GM18873 (cell line): ENCODE data around the gene TAF1C.
"Not testable (repeated sequence)": the region's sequence is repeated elsewhere in the genome, so short reads cannot be mapped to it uniquely, and the experiment has no call there.

ENCODE experiments used
- ATAC-seq: cut with Tn5 transposase; IDR thresholded peaks from one replicate; pipeline ENCODE4 v1.9.1; 2021; ENCODE audit warnings: mild to moderate bottlenecking, moderate library complexity, moderate number of reproducible peaks; ENCODE audit not compliant: unreplicated experiment, low FRiP score

TAF1C gene

DNA sequence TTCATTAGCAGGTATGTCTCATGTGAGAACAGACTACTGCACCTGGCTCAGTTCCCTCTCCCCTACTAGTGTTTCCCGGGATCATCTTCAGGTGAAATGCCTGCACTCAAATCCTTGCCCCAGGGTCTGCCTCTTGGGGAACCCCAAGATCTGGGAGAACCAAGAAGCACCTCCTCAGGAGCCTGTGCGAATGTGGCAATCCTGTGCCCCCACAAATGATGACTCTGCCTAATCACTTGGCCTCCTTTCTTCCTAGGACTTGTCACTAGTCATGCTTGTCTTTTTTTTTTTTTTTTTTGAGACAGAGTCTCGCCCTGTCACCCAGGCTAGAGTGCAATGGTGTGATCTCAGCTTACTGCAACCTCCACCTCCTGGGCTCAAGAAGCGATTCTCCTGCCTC is 25.8 kb upstream of the TAF1C start:
- ATAC-seq: no peak

DNA sequence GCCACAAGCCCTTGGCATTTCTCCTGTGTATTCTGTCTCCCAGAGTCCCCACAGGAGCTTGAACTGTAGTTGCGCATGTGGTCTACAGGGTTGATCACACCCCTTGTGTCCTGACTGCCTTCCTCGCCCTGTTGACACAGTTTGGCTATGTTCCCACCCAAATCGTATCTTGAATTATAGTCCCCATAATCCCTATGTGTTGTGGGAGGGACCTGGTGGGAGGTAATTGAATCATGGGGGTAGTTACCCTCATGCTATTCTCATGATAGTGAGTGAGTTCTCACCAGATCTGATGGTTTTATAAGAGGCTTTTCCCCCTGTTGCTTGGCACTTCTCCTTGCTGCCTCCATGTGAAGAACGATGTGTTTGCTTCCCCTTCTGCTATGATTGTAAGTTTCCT is 25.3 kb upstream of the TAF1C start:
- ATAC-seq: no peak

DNA sequence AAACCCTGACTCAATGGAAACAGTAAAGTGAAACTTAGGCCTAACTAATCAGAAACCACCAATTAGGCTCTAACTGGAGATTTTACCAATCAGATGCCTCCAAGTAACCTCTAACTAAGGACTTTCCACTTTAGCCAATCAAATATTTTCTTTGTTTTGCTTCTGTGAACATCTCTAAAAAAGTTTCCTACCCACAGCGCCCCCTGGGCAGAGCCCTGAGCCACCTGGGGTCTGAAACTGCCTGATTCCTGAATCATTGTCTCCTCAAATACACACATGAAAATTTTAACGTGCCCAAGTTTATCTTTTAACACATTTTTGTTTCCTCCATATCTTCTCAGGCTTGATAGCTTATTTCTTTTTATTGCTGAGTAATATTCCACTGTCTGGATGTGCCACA is 23.1 kb upstream of the TAF1C start:
- ATAC-seq: no peak

DNA sequence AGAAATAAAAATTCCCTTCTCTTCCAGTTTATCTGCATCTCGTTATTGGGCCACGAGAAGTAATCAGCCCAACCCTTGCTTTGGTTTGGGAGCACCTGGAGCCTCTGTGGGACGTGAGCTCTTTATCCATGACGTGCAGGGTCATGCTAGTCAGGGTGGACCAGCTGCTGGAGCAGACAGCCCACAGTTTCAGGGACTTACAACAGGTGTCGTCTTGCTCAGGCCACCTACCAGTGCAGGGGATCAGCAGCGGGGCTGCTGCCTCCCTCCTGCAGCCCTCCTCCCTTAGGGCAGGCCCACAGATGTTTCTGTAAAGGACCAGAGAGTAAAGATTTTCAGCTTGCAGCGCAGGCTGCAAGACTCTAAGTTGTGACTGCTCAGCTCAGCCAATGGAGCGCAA is 21.0 kb upstream of the TAF1C start:
- no peak for ATAC-seq

DNA sequence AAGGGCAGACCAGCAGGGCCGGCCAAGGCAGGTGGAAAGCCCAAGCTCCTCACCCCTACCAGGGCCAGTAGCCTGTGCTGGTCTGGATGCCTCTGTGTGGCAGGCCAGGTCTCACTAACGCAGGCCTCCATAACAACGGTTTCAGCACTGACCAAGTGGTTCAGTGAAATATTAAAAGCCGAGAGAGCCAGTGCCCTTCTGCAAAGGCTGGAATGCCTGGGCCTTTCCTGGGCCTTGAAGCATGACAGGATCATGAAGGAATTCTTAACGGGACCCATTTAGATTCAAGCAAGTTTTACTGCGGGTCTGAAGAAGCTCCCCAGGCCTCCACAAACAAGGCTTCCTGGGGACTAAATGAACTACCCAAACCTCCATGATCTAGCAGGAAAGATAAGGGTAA is 20.4 kb upstream of the TAF1C start:
- no peak for ATAC-seq

DNA sequence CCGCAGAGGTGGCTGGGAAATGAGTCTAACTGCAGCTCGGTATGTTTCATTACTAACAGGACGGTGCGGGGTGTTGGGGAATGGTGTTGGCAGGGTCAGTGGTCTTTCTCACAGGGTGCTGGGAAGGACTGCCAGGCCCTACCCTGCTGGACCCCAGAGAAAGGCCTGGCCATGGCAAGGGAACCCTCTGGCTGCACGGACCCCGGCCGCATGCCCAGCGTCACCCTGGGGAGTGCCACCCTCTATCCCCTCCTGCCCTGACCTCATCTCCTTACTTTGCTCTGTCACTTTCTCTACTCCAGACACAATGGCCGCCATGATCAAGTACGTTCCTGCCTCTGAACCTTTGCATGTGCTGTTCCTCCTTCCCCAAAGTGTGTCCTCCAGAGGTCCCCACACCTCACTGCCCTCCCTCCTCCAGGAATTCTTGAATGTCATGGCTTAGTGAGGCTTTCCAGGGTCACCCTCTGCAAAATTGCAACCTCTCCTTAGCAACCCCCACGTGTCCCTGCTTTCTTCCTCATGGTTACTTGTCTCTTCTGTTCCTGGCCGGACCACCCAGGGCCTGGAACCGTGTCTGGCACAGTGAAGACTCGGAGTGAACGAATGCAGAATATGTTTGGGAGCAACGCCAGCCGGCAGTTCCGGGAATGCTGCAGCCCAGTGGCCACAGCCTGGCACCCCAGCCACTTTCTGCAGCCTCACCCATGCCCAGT is 19.3 kb upstream of the TAF1C start:
- no peak for ATAC-seq

DNA sequence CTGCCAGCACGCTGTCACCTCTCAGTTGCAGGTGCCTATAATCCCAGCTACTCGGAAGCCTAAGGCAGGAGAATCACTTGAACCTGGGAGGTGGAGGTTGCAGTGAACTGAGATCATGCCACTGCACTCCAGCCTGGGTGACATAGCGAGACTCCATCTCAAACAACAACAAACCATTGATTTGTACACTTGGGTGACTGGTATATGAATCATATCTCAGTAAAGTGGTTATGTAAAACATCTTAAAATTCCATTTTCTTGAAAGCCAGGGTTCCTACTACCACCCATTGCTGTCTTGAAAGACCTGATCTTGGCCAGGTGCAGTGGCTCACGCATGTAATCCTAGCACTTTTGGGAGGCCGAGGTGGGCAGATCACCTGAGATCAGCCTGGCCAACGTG is 18.3 kb upstream of the TAF1C start:
- not testable (repeated sequence) for ATAC-seq

DNA sequence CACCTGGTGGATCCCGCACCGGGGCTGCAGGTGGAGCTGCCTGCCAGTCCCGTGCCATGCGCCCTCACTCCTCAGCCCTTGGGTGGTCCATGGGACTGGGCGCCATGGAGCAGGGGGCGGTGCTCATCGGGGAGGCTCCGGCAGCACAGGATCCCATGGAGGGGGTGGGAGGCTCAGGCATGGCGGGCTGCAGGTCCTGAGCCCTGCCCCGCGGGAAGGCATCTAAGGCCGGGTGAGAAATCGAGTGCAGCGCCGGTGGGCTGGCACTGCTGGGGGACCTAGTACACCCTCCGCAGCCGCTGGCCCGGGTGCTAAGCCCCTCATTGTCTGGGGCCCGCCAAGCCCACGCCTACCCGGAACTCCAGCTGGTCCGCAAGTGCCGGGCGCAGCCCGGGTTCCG is 17.7 kb upstream of the TAF1C start:
- not testable (repeated sequence) for ATAC-seq

DNA sequence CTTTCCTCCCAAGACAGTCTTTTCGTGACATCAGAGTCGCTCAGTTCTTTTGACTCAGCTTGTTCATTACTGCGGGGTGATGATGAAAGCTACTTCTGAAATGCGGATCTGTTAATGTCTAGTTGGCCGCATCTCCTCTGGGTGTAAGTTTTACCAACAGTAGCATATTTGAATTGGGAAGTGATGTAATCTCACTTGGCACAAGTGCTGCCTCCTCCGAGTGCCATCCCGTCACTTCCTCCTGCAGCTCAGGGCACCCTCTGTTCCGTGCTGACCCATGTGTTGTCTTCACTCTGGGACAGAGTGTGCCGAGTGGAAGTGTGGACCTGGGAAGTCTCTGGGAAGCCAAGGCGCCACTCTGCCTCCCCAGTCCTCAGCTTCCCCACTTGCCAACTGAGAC is 13.0 kb upstream of the TAF1C start:
- ATAC-seq: no peak

DNA sequence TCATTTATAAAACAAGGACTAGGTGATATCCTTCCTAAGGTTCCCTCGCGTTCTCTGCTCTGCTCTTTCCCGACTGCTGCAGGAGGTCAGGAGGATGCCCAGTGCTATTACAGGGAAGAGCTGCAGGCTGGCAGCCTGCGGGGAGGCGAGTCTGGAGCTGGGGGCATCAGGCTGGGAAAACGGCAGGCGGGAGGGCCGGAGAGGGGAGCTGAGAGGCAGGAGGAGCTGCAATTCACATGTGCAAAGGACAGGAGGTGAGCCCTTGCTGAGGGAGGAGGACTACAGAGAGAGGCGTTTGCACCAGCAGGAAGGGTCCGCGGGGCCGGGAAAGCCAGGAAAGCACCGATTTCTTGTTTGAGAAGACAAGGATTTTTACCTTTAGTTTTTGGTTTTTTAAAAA is 12.2 kb upstream of the TAF1C start:
- no peak for ATAC-seq

DNA sequence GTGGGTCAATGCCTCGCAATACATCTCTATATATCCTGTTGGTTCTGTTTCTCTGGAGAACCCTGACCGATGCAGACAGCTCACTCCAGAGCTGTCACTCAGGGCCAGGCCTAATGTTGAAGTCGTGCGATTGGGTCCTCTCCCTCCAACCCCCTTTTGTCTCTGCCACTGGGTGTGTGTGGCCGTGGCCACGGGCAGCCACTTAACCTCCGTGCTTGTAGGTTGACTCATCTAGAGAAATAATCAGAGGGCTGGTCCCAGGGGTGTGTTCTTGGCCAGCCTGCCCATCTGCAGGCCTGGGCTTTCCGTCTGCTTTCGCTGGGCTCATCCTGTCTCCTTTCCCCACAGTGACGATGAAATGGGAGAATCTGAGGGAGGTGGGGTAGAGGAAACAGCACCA is 11.5 kb upstream of the TAF1C start:
- no peak for ATAC-seq

DNA sequence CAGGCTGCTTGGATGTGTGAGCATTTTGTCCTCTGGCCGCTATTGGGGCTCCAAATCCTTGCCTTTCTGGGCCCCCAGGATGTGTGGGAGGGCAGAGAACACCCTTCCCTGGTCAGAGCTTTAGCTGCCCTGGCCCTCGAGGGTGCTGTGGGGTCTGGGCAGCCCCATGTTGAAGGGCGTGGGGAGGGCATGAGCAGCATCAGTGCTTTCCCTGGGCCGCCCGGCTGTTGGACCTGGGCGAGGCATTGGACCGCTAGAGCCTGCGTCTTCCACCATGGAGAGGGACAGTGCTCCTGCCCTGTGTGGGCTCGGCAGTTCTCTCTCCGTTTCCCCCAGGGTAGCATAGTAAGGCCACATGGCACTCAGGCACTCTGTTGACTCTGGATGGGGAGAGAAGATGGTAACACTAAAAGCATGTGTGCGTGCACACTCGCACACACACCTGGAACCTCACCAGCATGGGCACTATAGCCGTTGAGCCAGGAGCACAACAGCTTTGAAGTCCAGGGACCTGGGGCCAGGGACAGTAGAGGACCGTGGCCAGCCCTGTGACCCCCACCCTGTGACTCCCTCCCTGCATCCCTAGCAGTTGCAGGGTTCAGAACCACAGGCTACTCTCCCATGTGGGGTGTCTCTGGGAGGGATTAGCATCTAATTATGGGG is 10.7 kb upstream of the TAF1C start:
- ATAC-seq: no peak

DNA sequence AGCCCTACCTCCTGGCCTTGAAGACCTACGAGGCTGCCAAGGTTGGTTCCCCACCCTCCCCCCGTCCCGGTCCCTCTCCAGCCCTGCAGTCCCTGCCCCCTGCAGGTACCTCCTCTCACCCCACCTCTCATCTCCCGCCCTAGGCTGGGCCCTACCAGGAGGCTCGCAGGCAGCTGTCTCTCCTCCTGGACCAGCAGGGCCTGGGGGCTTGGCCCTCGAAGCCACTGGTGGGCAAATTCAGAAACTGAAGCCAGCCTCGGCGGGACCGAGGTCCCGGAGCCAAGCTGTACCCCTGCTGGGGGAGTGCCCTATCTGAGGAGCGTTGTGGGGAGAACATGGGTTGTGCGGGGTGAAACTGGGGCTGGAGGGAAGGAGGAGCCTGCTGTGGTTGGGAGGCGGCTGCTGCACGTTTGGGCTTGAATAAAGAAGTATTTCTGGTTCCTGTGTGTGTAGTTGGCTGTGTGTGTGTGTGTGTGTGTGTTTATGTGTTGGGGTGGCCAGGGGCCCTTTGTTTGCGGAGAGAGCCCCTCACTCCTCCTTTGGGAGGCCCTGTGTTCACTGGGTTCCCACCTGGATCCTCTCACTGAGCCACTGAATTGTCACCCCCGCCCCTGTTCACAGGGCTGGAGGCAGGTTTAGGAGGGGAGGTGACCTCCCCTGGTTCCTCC is 10.0 kb upstream of the TAF1C start:
- ATAC-seq: no peak

DNA sequence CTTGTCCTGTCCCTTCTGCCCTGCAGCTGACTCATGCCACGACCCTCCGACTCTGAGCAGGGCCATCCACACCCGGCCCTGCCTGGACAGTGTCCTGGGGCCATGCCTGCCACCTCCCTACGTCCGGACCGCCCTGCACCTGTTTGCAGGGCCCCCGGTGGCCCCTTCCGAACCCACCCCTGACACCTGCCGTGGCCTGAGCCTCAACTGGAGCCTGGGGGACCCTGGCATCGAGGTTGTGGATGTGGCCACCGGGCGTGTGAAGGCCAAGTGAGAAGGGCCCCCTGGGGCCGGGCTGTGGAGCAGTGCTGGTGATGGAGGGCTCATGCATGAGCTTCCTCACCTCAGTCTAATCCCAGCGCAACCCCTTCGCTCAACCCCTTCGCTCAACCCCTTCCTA is 9.2 kb upstream of the TAF1C start:
- no peak for ATAC-seq

DNA sequence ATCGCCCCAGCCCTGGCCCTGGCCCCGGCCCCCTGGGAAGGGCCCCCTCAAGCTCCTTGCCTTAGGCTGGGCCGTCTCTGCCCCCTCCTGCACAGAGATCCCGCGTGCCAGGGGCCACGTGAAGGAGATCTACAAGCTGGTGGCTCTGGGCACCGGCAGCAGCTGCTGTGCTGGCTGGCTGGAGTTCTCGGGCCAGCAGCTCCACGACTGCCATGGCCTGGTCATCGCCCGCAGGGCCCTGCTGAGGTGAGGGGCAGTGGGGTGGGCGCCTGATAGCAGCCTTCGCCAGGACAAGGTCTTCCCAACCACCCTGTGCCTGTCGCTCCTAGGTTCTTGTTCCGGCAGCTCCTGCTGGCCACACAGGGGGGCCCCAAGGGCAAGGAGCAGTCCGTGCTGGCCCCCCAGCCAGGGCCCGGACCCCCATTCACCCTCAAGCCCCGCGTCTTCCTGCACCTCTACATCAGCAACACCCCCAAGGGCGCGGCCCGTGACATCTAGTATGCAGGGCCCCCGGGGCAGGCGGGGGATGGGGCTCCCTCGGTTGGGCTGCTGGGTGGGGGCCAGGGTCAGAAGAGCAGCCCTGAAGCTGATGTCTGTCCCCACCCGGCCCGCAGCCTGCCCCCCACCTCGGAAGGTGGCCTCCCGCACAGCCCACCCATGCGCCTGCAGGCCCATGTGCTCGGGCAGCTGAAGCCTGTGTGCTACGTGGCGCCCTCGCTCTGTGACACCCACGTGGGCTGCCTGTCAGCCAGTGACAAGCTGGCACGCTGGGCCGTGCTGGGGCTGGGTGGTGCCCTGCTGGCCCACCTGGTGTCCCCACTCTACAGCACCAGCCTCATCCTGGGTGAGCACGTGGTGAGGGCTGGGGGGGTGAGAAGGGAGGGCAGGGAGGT is 8.6 kb upstream of the TAF1C start:
- ATAC-seq: no peak

DNA sequence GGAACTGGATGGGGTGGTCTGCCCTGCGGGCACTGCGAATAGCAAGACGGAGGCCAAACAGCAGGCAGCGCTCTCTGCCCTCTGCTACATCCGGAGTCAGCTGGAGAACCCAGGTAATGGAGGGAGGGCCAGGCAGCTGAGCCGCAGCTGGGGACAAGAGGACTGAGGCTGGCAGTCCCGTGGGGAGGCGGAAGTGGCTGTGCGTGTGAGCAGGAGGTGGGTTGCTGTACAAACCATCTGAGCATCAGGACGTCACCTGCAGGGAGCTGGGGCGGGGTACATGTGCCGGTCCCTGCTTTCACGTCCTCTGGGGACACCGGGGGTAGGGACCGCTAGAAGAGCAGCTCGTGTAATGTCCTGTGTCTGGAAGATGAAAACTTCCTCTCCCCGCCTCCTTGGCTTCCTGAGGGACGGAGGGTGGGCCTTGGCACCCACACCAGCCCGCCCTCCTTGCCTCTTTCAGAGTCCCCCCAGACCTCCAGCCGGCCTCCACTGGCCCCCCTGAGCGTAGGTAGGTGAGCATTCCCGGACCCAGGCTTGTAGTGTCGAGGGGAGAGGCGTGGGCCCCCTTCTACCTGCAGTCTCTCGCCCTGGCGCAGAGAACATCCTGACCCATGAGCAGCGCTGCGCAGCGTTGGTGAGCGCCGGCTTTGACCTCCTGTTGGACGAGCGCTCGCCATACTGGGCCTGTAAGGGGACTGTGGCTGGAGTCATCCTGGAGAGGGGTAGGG is 7.8 kb upstream of the TAF1C start:
- ATAC-seq: no peak

DNA sequence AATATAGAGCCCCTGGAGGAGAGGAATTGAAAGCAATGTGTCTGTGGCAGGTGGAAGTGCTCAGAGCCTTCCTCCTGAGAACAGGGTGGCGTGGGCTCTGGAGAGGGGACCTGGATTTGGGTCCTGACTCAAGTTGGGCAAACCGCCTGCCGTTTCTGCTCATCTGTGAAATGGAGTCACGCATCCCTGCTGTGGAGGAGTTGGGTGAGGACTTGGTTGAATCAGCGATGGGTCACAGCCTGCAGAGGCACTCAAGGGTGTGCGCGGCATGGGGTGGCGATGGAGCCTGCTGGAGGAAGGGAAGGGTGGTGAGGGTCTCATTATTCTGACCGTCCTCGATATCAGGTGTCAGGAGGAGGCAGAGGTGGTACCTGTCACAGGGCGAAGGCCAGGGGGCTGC is 7.2 kb upstream of the TAF1C start:
- no peak for ATAC-seq

DNA sequence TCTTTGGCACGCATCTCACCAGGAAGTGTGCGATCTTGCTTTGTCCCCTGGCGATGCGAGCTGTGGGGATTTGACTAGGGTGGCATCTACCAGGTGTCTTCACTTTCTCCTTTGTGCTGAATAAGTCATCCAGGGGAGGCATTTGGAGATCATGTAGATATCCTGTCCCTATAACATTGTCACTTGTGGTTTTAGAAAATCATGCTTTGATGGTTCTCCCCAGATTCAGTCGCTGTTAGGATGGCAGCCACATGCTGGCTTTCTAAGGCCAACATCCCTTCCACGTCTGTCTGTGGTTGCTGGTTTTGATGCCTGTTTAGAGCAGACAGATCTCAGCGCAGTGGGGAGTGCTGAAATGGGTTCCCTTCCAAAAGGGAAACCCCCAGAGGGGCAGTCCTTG is 6.6 kb upstream of the TAF1C start:
- ATAC-seq: no peak

DNA sequence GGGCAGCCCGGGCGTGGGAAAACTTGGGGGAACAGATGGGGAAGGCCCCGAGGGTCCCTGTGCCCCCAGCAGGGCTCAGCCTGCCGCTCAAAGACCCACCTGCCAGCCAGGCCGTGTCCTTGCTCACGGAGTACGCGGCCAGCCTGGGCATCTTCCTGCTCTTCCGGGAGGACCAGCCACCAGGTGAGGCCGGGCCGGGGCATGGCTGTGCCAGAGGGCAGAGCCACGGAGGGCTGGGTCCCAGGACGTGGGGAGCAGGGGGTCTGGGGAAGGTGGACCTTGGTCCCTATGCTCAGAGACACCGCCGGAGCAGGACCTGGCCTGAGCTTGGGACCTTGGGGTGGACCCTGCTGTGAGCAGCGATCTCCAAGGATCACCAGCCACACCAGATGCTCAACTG is 4.6 kb upstream of the TAF1C start:
- no peak for ATAC-seq

DNA sequence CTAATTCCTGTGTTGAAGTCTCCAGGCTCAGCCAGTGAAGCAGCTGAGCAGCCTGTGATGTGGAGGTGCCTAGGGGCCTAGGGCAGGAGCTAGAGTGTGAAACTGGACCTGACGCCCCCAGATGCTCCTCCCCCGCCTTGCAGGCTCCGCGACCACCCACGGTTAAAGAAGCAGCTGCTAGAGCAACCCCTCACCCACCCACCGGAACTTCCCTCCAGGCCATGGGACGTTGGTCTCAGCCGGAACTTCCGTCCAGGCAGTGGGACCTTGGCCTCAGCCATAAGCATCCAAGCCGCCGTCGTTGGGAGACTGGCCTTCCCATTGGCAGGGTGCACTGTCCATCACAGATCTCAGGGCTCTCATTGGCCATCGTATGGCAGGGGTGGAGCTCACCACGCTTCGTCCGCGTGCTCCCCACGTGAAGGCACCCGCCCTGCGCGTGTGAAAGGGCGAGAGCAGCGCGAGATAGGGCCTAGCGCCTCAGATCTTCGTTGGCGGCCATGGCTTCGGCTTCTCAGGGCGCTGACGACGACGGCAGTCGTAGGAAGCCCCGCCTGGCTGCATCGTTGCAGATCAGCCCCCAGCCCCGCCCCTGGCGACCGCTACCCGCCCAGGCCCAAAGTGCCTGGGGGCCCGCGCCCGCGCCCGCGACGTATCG is 4.0 kb upstream of the TAF1C start, which contains the start of gene ADAD2:
Gene ADAD2 (plus strand): TSS at position 427 of the 658 bp plus-strand sequence. CDS start 74 bp downstream, at position 501.
- ATAC-seq: no peak
